OCI-LY3 (cell line): Measurements from ENCODE around the gene CNTLN.

Experiments
- EZH2phosphoT487 ChIP-seq: fragments of 200-600 bp; shearing (Covaris generic); IDR thresholded peaks from 2 replicates; pipeline ENCODE4 v1.6.1; 2018; ENCODE audit warnings: antibody characterized with exemption, mixed run types, low read depth
- TF ChIP-seq, protein P1 (sequence below): fragments of 200-600, 300-600 bp; sonication (generic); IDR thresholded peaks from 2 replicates; pipeline ENCODE4 v1.5.1; 2014; ENCODE audit warnings: antibody characterized with exemption, low read length, low read depth

DNA sequence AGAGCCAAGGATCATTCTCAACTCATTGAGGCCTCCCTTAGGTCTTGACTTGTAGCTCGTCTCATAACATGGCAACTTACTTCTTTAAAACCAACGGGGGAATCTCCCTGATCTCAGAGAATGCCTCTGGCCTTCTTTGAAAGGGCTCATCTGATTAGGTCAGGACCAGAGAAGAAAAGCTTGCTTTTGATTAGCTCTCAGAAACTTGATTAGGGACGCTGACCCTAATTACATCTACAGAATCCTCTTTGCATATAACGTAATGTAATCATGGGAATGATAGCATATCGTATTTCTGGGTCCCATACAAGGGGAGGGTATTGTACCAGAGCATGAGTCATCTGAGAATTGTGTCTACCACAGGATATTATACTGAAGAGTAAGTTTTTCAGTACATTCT is 318.9 kb downstream of the CNTLN start:
- TF ChIP-seq, protein P1, sequence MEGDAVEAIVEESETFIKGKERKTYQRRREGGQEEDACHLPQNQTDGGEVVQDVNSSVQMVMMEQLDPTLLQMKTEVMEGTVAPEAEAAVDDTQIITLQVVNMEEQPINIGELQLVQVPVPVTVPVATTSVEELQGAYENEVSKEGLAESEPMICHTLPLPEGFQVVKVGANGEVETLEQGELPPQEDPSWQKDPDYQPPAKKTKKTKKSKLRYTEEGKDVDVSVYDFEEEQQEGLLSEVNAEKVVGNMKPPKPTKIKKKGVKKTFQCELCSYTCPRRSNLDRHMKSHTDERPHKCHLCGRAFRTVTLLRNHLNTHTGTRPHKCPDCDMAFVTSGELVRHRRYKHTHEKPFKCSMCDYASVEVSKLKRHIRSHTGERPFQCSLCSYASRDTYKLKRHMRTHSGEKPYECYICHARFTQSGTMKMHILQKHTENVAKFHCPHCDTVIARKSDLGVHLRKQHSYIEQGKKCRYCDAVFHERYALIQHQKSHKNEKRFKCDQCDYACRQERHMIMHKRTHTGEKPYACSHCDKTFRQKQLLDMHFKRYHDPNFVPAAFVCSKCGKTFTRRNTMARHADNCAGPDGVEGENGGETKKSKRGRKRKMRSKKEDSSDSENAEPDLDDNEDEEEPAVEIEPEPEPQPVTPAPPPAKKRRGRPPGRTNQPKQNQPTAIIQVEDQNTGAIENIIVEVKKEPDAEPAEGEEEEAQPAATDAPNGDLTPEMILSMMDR: no peak
- no peak for TF ChIP-seq EZH2phosphoT487
